SU-DHL-6 (cell line): ENCODE measurements around the gene SLC24A3.

Source experiments
- EZH2phosphoT487 ChIP-seq: fragments of 200-600 bp; sonication (generic), shearing (Covaris generic); conservative IDR thresholded peaks from 2 replicates; pipeline ENCODE4 v1.6.1; 2018; ENCODE audit warnings: mild to moderate bottlenecking, antibody characterized with exemption, low read length, moderate library complexity, mixed read lengths
- TF ChIP-seq, protein P1 (sequence below): fragments of 200-600 bp; sonication (generic); IDR thresholded peaks from one replicate; pipeline ENCODE4 v1.5.1; 2017; ENCODE audit warnings: antibody characterized with exemption, mild to moderate bottlenecking, low read length, moderate library complexity; ENCODE audit not compliant: insufficient read depth, poor library complexity, severe bottlenecking

GRCh38 chr20:19426356-19426755 lies 213.9 kb downstream of the SLC24A3 start:
- TF ChIP-seq, protein P1, sequence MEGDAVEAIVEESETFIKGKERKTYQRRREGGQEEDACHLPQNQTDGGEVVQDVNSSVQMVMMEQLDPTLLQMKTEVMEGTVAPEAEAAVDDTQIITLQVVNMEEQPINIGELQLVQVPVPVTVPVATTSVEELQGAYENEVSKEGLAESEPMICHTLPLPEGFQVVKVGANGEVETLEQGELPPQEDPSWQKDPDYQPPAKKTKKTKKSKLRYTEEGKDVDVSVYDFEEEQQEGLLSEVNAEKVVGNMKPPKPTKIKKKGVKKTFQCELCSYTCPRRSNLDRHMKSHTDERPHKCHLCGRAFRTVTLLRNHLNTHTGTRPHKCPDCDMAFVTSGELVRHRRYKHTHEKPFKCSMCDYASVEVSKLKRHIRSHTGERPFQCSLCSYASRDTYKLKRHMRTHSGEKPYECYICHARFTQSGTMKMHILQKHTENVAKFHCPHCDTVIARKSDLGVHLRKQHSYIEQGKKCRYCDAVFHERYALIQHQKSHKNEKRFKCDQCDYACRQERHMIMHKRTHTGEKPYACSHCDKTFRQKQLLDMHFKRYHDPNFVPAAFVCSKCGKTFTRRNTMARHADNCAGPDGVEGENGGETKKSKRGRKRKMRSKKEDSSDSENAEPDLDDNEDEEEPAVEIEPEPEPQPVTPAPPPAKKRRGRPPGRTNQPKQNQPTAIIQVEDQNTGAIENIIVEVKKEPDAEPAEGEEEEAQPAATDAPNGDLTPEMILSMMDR = no peak
- no peak for TF ChIP-seq EZH2phosphoT487
